Inflammatory macrophage treated with lipopolysaccharide for 4 hours (primary cell): ENCODE data around the gene HLF.
A peak's percentile ranks its signal among the peaks of the same experiment; 100 is the strongest.

Experiments
- DNase-seq: peaks from one replicate; pipeline ENCODE4 v3.0.0-alpha.2; 2020

Gene HLF

GRCh38 chr17:55295411-55296170, 30.8 kb downstream of the HLF start:
- DNase-seq: peak; percentile 38

DNA sequence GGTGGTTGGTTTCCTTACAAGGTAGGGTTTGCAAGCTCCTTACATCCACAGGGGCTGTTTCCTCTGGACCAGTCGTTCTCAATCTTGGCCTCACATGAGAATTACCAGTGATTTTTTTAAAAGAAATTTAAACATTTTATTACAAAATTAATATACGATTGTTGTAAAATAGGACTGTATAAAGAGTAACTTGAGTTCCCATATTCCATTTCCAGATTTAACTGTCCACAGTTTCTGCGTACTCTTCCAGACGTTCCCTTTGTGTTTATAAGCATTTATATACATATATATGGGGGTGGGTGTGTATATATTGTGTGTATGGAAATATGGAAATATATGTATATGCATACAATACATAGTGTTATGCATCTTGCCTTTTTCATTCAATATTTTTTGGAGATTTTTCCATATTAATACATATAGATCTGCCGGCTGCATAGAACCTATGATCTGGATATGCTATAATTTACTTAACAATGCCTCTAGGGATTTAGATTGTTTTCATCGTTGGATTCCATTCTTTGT, 31.5 kb downstream of the HLF start:
- DNase-seq: no peak

GRCh38 chr17:55296699-55297098, 31.9 kb downstream of the HLF start:
- DNase-seq: no peak

- no peak for DNase-seq
Measured at GRCh38 chr17:55298111-55298730, 33.5 kb downstream of the HLF start.

DNA sequence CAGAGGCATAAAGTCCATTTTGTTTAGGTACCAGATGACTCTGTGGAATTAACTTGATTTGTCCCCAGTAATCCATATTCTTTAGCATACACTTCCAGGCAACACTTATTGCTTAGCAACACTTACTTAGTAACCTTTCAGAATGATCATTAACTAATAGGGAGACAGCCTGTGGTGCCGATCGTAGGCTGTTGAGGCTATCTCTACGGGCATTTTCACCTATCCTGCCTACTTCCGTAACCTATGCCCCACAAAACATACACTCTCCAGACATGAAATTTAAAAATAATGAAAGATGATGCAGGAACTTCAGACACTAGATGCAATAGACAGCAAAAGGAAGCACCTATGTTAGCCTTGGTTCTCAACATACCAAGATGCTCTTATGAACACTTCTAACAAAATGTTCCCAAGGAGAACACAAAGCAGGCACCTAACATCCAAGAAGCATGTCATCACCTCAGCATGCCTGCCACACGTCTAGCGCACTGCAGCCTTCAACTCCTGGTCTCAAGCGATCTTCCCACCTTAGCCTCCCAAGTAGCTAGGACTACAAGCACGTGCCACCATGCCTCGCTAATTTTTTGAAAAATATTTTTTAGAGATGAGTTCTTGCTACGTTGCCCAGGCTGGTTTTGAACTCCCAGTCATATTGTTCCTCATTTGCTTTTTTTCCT, 34.5 kb downstream of the HLF start:
- no peak for DNase-seq

GRCh38 chr17:55299890-55300289, 35.1 kb downstream of the HLF start:
- no peak for DNase-seq

DNA sequence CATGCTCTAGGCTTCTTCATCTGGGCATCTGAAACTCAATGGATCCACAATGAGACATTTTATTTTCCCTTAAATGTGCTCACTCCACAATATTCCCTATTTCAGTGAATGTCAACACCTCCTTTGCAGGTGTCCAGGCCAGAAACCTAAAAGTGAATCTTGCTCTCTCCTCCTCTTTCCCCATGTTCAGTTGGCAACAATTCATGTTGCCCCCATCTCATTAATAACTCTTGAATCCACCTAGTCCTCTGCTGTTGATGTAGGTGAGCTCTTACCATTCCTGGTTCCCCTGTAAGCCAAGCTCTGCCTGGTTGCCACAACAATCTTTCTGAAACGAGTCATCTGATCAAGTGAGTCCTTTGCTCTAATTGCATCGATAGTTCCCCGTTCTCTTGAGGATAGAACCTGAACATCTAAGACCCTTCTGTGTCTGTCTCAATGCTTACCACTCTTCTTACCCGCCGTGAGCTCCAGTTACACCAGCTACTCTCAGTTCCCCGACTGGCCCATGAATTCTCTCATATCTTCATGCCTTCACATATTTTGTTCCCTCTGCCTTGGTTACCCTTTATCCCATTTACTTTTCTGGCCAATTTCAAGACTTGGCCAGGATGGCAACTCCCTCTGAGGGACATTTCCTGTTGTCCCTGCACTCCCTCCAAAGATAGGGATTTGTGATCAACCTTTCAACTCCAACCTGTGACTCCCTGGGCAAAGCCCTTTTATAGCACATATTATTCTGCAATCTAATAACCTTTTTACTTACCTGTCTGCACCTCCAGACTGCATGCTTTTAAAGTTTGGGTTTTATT, 35.9 kb downstream of the HLF start:
- DNase-seq: no peak

- no peak for DNase-seq
Measured at GRCh38 chr17:55301521-55302406, 37.0 kb downstream of the HLF start.

GRCh38 chr17:55302407-55302787, 37.6 kb downstream of the HLF start:
- DNase-seq: no peak

DNA sequence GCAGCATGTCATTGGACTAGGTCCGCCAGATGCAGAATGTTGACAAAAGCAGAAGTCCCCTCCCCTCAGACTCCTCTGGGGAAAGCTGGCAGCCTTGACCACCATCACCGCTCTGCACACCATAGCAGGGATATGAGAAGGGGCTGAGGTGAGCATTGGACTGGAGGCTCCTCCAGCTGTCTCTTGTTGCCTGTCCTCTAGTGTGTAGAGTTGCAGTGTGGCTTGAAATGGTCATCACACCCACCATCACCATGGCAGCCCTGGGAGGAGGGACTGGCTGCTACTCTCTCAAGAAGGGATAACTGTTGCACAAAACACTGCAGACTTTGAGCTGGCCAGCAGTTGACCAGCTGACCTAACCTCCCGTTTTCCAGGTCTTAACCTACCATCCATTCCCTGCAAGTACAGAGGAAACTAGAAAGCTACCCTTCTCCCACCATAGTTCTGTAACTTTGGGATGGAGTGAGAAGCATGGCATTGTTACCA, 38.3 kb downstream of the HLF start:
- DNase-seq: no peak

- DNase-seq: no peak
Measured at GRCh38 chr17:55303701-55304145, 39.0 kb downstream of the HLF start.

GRCh38 chr17:55304171-55304859, 39.6 kb downstream of the HLF start:
- no peak for DNase-seq

GRCh38 chr17:55305321-55306087, 40.7 kb downstream of the HLF start:
- DNase-seq: no peak

- DNase-seq: no peak
Measured at GRCh38 chr17:55307879-55308278, 43.1 kb downstream of the HLF start.

- no peak for DNase-seq
Measured at GRCh38 chr17:55308613-55309391, 44.0 kb downstream of the HLF start.

DNA sequence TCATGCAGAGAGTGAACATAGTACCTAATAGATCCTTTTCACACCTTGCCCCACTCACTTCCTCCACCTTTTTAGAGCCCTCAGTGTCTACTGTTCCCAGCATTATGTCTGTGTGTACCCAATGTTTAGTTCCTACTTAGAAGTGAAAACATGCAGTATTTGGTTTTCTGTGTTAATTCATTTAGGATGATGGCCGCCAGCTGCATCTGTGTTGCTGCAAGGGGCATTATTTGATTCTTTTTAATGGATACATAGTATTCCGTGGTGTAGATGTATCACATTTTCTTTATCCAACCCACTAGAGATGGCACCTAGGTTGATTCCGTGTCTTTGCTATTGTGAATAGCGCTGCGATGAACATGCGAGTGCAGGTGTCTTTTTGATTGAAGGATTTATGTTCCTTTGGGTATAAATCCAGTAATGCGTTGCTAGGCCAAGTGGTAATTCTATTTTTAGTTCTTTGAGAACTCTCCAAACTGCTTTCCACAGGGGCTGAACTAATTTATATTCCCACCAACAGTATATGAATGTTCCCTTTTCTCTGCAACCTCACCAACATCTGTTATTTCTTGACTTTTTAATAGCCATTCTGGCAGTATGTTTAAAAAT, 47.1 kb downstream of the HLF start:
- DNase-seq: no peak

- no peak for DNase-seq
Measured at GRCh38 chr17:55312852-55313251, 48.1 kb downstream of the HLF start.

- no peak for DNase-seq
Measured at GRCh38 chr17:55314061-55314783, 49.5 kb downstream of the HLF start.
